ENCODE results near the gene IGSF11. TPM values are rescaled to one million over a fixed set of nuclear protein-coding genes. Genes with fewer than 3 reads are reported as not detected.

Gene IGSF11
- total RNA-seq, 1 experiment from 2014 or later = 0.66 TPM

GRCh38 chr3:119018690-119019463 is 15.8 kb downstream of the IGSF11 start:
- H3K79me2 ChIP-seq (ENCODE audit: low read length) = no peaks in the 10 kb centered on the region
- ChIA-PET POLR2A (ENCODE audit: unreplicated experiment) (no interaction called here), CTCF (interaction anchor here (0.7 kb wide), 1 partner anchor 137 kb away, joined by 4 read pairs; no protein-coding TSS in a partner anchor)
- H3K27ac ChIP-seq (ENCODE audit: low read length) = no peak overlapping the region
- no peak overlapping the region for H3K4me2 ChIP-seq (ENCODE audit: low read length)
- H3K9ac ChIP-seq (ENCODE audit: low read length) = no peak overlapping the region
- no peaks in the 10 kb centered on the region for H3K36me3 ChIP-seq (ENCODE audit: low read depth, low read length)
- H3K9me3 ChIP-seq (ENCODE audit: low read length) = no peaks in the 10 kb centered on the region
- intact Hi-C loops (cut with micrococcal nuclease) = no loop called here
- DNase-seq = no peak
- no peaks in the 10 kb centered on the region for H4K20me1 ChIP-seq (ENCODE audit: low read length)
- BruUV-seq (replicated peaks) = no TSS peak
- ATAC-seq = no peak
- H3K27me3 ChIP-seq (ENCODE audit: low read length) = peaks cover 65% of the 10 kb centered on the region
- TF ChIP-seq CTCF (conservative IDR thresholded peaks at IDR 0.05; ENCODE audit: low read depth, low read length) = no peak
- no peak for TF ChIP-seq EZH2 (IDR thresholded peaks at IDR 0.05; ENCODE audit: low read length, unreplicated experiment)
- no peak for TF ChIP-seq EZH2phosphoT487 (IDR thresholded peaks at IDR 0.05; ENCODE audit: borderline replicate concordance, low read length)
- H3K4me1 ChIP-seq (ENCODE audit: insufficient read depth, low read length) = no peaks in the 10 kb centered on the region
- no peak overlapping the region for H3K4me3 ChIP-seq (ENCODE audit: low read length)
- H3K9me2 ChIP-seq (replicated peaks; ENCODE audit: low read length) = no peaks in the 10 kb centered on the region
- no peaks in the 10 kb centered on the region for H3F3A ChIP-seq (ENCODE audit: low read length, unreplicated experiment)
- H2AFZ ChIP-seq (ENCODE audit: low read length) = no peak overlapping the region

GRCh38 chr3:119015942-119016341 is 18.7 kb downstream of the IGSF11 start:
- Histone ChIP-seq H3K4me1 (ENCODE audit: insufficient read depth, low read length) (no peaks in the 10 kb centered on the region), H3K79me2 (ENCODE audit: low read length) (no peaks in the 10 kb centered on the region), H3K27ac (ENCODE audit: low read length) (no peak overlapping the region), H4K20me1 (ENCODE audit: low read length) (no peaks in the 10 kb centered on the region), H3F3A (ENCODE audit: low read length, unreplicated experiment) (no peaks in the 10 kb centered on the region), H3K36me3 (ENCODE audit: low read depth, low read length) (no peaks in the 10 kb centered on the region), H3K9ac (ENCODE audit: low read length) (no peak overlapping the region), H3K9me2 (replicated peaks; ENCODE audit: low read length) (no peaks in the 10 kb centered on the region), H3K4me2 (ENCODE audit: low read length) (no peak overlapping the region), H2AFZ (ENCODE audit: low read length) (no peak overlapping the region), H3K27me3 (ENCODE audit: low read length) (peaks cover 67% of the 10 kb centered on the region), H3K4me3 (ENCODE audit: low read length) (no peak overlapping the region), H3K9me3 (ENCODE audit: low read length) (no peaks in the 10 kb centered on the region)
- CTCF ChIA-PET = no interaction called here
- no peak for TF ChIP-seq CTCF (conservative IDR thresholded peaks at IDR 0.05; ENCODE audit: low read depth, low read length)
- BruUV-seq (replicated peaks) = no TSS peak
- intact Hi-C loops (cut with micrococcal nuclease) = no loop called here
- POLR2A ChIA-PET (ENCODE audit: unreplicated experiment) = no interaction called here
- ATAC-seq = no peak
- no peak for DNase-seq

GRCh38 chr3:119013951-119014350 is 20.7 kb downstream of the IGSF11 start:
- H3K27ac ChIP-seq (ENCODE audit: low read length) = no peak overlapping the region
- H3F3A ChIP-seq (ENCODE audit: low read length, unreplicated experiment) = no peaks in the 10 kb centered on the region
- no peak overlapping the region for H3K9ac ChIP-seq (ENCODE audit: low read length)
- no peak for ATAC-seq
- POLR2A ChIA-PET (ENCODE audit: unreplicated experiment) = no interaction called here
- no TSS peak for BruUV-seq (replicated peaks)
- H3K4me2 ChIP-seq (ENCODE audit: low read length) = no peak overlapping the region
- no peaks in the 10 kb centered on the region for H3K79me2 ChIP-seq (ENCODE audit: low read length)
- CTCF ChIA-PET = no interaction called here
- no peaks in the 10 kb centered on the region for H3K9me2 ChIP-seq (replicated peaks; ENCODE audit: low read length)
- no peaks in the 10 kb centered on the region for H4K20me1 ChIP-seq (ENCODE audit: low read length)
- no peaks in the 10 kb centered on the region for H3K9me3 ChIP-seq (ENCODE audit: low read length)
- no peak for TF ChIP-seq CTCF (conservative IDR thresholded peaks at IDR 0.05; ENCODE audit: low read depth, low read length)
- TF ChIP-seq EZH2phosphoT487 (IDR thresholded peaks at IDR 0.05; ENCODE audit: borderline replicate concordance, low read length) = no peak
- no peak for TF ChIP-seq EZH2 (IDR thresholded peaks at IDR 0.05; ENCODE audit: low read length, unreplicated experiment)
- H3K4me3 ChIP-seq (ENCODE audit: low read length) = no peak overlapping the region
- DNase-seq = no peak
- H3K4me1 ChIP-seq (ENCODE audit: insufficient read depth, low read length) = no peaks in the 10 kb centered on the region
- no peaks in the 10 kb centered on the region for H3K36me3 ChIP-seq (ENCODE audit: low read depth, low read length)
- no peak overlapping the region for H2AFZ ChIP-seq (ENCODE audit: low read length)
- H3K27me3 ChIP-seq (ENCODE audit: low read length) = peaks cover 77% of the 10 kb centered on the region
- intact Hi-C loops (cut with micrococcal nuclease) = no loop called here
